ENCODE results near the gene ME3.
"Not testable (repeated sequence)": the region's sequence is repeated elsewhere in the genome, so short reads cannot be mapped to it uniquely, and the experiment has no call there.

ME3 gene

GRCh38 chr11:86620891-86621521, 51.4 kb downstream of the ME3 start:
- Histone ChIP-seq H3K79me2 (ENCODE audit: low read length) (no peaks in the 10 kb centered on the region), H3K9me3 (replicated peaks; ENCODE audit: insufficient read depth, low read length) (no peaks in the 10 kb centered on the region), H3K9me2 (replicated peaks; ENCODE audit: insufficient read depth, low read length) (no peaks in the 10 kb centered on the region), H3K9ac (ENCODE audit: low read length) (no peak overlapping the region), H3K4me1 (ENCODE audit: low read length) (no peaks in the 10 kb centered on the region), H2AFZ (ENCODE audit: low read length) (no peak overlapping the region), H3K27ac (ENCODE audit: low read length) (no peak overlapping the region), H3K27me3 (replicated peaks; ENCODE audit: insufficient read depth, low read length) (no peaks in the 10 kb centered on the region), H4K20me1 (ENCODE audit: insufficient read depth, low read length) (no peaks in the 10 kb centered on the region), H3F3A (ENCODE audit: insufficient read depth, low read length) (no peaks in the 10 kb centered on the region), H3K4me3 (ENCODE audit: low read length) (no peak overlapping the region), H3K36me3 (replicated peaks; ENCODE audit: insufficient read depth, low read length) (no peaks in the 10 kb centered on the region), H3K4me2 (ENCODE audit: low read depth, low read length) (no peak overlapping the region)
- TF ChIP-seq CTCF (IDR thresholded peaks at IDR 0.05; ENCODE audit: low read length) (no peak), EZH2 (optimal IDR thresholded peaks at IDR 0.05; ENCODE audit: low read depth, low read length) (no peak), EZH2phosphoT487 (IDR thresholded peaks at IDR 0.05; ENCODE audit: low read length) (no peak)
- no peak for DNase-seq

GRCh38 chr11:86619428-86619827, 53.0 kb downstream of the ME3 start:
- not testable (repeated sequence) for H3K9ac ChIP-seq (ENCODE audit: low read length); H3K79me2 ChIP-seq (ENCODE audit: low read length); H3K4me2 ChIP-seq (ENCODE audit: low read depth, low read length); H3K4me1 ChIP-seq (ENCODE audit: low read length); H3K27ac ChIP-seq (ENCODE audit: low read length); H3K4me3 ChIP-seq (ENCODE audit: low read length); H4K20me1 ChIP-seq (ENCODE audit: insufficient read depth, low read length); H3F3A ChIP-seq (ENCODE audit: insufficient read depth, low read length); DNase-seq; H3K9me3 ChIP-seq (replicated peaks; ENCODE audit: insufficient read depth, low read length); H3K9me2 ChIP-seq (replicated peaks; ENCODE audit: insufficient read depth, low read length); H2AFZ ChIP-seq (ENCODE audit: low read length); H3K36me3 ChIP-seq (replicated peaks; ENCODE audit: insufficient read depth, low read length); H3K27me3 ChIP-seq (replicated peaks; ENCODE audit: insufficient read depth, low read length)

GRCh38 chr11:86617502-86617901, 54.9 kb downstream of the ME3 start:
- no peak overlapping the region for H3K9ac ChIP-seq (ENCODE audit: low read length)
- H3K27ac ChIP-seq (ENCODE audit: low read length), result no peak overlapping the region
- no peak for TF ChIP-seq CTCF (IDR thresholded peaks at IDR 0.05; ENCODE audit: low read length)
- TF ChIP-seq EZH2 (optimal IDR thresholded peaks at IDR 0.05; ENCODE audit: low read depth, low read length), result no peak
- TF ChIP-seq EZH2phosphoT487 (IDR thresholded peaks at IDR 0.05; ENCODE audit: low read length), result no peak

GRCh38 chr11:86615487-86615886, 56.9 kb downstream of the ME3 start:
- Histone ChIP-seq H3K4me1 (ENCODE audit: low read length) (no peaks in the 10 kb centered on the region), H3K4me3 (ENCODE audit: low read length) (no peak overlapping the region), H3K9me3 (replicated peaks; ENCODE audit: insufficient read depth, low read length) (no peaks in the 10 kb centered on the region), H2AFZ (ENCODE audit: low read length) (no peak overlapping the region), H3K27ac (ENCODE audit: low read length) (no peak overlapping the region), H3K9ac (ENCODE audit: low read length) (no peak overlapping the region), H3K79me2 (ENCODE audit: low read length) (no peaks in the 10 kb centered on the region), H3K9me2 (replicated peaks; ENCODE audit: insufficient read depth, low read length) (no peaks in the 10 kb centered on the region), H3K27me3 (replicated peaks; ENCODE audit: insufficient read depth, low read length) (no peaks in the 10 kb centered on the region), H4K20me1 (ENCODE audit: insufficient read depth, low read length) (no peaks in the 10 kb centered on the region), H3K36me3 (replicated peaks; ENCODE audit: insufficient read depth, low read length) (no peaks in the 10 kb centered on the region), H3F3A (ENCODE audit: insufficient read depth, low read length) (no peaks in the 10 kb centered on the region), H3K4me2 (ENCODE audit: low read depth, low read length) (no peak overlapping the region)
- DNase-seq, result no peak
- TF ChIP-seq CTCF (IDR thresholded peaks at IDR 0.05; ENCODE audit: low read length) (no peak), EZH2 (optimal IDR thresholded peaks at IDR 0.05; ENCODE audit: low read depth, low read length) (no peak), EZH2phosphoT487 (IDR thresholded peaks at IDR 0.05; ENCODE audit: low read length) (no peak)

More at GRCh38 chr11:86617502-86617901, 54.9 kb downstream of the ME3 start:
- no peaks in the 10 kb centered on the region for H3K4me1 ChIP-seq (ENCODE audit: low read length)
- no peaks in the 10 kb centered on the region for H4K20me1 ChIP-seq (ENCODE audit: insufficient read depth, low read length)
- no peaks in the 10 kb centered on the region for H3K79me2 ChIP-seq (ENCODE audit: low read length)
- H3K9me2 ChIP-seq (replicated peaks; ENCODE audit: insufficient read depth, low read length), result no peaks in the 10 kb centered on the region
- no peaks in the 10 kb centered on the region for H3K9me3 ChIP-seq (replicated peaks; ENCODE audit: insufficient read depth, low read length)
- no peaks in the 10 kb centered on the region for H3K27me3 ChIP-seq (replicated peaks; ENCODE audit: insufficient read depth, low read length)
- H3F3A ChIP-seq (ENCODE audit: insufficient read depth, low read length), result no peaks in the 10 kb centered on the region
- H2AFZ ChIP-seq (ENCODE audit: low read length), result no peak overlapping the region
- H3K36me3 ChIP-seq (replicated peaks; ENCODE audit: insufficient read depth, low read length), result no peaks in the 10 kb centered on the region
- H3K4me2 ChIP-seq (ENCODE audit: low read depth, low read length), result no peak overlapping the region
- no peak for DNase-seq
- H3K4me3 ChIP-seq (ENCODE audit: low read length), result no peak overlapping the region

Measured in MM.1S (cell line).